RKO (cell line): ENCODE data around the gene NGF.

Source experiments
- DNase-seq: peaks from one replicate; pipeline ENCODE4 v3.0.0-alpha.2; 2016; ENCODE audit warnings: low spot score

The NGF gene

GRCh38 chr1:115280064-115280463 is 58.0 kb downstream of the NGF start:
- no peak for DNase-seq

GRCh38 chr1:115278211-115278610 is 59.8 kb downstream of the NGF start:
- DNase-seq = no peak

DNA sequence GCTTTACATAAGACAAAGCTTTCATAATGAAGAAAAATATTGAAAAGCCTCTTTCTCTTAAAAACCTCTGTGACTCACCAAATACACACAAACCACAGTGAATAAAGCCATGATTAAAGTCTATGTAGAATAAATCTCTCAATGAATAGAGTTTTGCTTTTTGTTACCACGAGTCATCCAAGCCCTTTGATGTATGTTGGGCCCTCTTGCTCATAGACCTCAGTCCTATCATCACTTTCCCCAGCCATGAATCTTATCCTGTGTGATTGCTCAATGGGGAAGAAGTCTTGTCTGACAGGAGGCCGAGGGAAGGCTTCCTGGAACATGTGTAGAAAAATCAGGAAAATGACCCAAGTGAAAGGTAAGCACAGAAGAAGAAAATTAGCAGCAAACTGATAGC is 60.8 kb downstream of the NGF start:
- no peak for DNase-seq

DNA sequence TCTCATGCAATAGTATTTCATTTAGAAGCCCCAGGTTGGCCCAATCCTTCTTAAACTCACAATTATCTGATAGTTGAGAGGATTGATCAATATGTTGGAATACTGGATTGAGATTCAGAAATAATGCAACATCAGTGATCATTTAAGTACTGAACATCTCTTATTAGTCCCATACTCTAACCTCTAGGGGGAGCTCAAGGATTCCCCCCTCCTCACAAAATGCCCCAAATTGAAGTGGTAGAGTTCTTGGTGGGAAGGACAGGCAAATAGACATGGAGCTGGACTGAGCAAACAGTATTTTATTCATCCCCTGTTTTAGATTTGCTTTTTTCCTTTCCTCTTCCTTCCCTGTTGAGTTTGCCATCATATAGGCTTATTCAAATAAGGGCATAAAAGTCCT is 62.8 kb downstream of the NGF start:
- peak; percentile 17 for DNase-seq

- no peak for DNase-seq
These were observed 63.6 kb downstream of the NGF start for GRCh38 chr1:115274467-115274866.

DNA sequence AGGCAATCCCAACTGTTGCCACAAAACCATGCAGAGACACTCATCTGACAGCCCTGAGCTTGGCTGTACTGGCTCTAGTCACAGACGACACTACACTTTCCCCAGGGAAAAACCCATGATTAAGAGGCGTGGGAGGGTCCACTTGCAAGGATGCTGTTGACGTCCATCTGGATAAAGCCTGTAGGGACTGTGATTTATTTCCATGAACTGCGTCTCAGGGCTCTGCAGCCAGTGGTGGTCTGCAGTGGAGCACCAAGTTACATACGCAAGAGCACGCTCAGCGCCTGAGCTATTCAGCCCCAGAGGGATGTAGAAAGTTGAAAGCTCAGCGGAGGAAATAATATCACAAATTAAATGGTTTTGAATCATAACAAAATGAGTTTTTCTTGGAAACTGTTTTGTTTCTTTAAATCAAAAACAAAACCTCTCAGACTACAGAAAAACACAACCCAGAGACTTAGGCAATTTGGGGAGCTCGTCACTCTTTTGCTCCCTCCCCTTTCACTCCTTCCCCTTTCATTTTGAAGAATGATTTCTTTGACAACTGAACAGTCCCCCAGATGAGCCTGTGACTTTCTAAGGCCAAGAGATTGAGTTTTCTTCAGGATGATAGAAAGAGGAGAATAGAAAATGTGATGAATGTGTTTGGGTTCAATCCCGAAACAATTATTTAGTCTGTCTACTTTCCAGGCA is 71.2 kb downstream of the NGF start:
- DNase-seq = no peak

- no peak for DNase-seq
These were observed 73.0 kb downstream of the NGF start for GRCh38 chr1:115265099-115265498.

DNA sequence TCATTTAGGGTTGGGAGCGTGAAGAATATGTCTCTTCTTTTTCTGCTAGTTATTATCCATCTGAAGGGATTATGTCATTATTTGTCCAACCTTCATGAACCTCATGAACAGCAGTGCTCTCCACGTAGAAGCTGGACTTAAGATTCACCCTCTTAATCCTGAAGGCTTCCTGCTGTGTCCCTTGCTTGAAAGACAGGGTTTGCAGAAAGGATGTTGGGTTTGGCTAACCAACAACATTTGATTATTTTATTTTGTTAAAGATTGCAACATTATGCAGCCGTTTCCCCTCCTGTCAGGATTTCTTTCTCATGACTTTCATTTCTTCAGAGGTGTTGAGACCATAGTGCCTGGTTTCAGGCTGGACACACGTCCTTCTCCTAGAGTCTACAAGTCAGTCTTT is 75.2 kb downstream of the NGF start:
- DNase-seq = no peak

DNA sequence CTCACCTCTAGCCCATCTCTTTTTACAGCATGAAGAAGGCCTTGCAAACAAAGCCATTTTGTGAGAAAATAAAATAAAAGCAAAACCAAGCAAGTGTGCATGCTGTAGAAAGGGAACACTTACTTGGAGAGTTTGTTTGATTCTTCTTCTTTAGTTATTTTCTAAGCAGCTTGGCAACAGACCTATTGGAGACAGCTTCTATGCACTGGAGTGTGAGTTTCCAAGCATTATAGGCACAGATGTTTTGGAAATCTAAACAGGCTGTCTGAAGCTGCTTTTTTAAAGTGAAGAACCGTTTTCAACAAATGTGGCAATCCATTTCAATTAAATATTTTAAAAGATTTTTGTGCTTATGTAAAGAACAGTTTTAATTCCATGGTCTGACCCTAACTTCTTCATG is 76.6 kb downstream of the NGF start:
- DNase-seq = no peak

DNA sequence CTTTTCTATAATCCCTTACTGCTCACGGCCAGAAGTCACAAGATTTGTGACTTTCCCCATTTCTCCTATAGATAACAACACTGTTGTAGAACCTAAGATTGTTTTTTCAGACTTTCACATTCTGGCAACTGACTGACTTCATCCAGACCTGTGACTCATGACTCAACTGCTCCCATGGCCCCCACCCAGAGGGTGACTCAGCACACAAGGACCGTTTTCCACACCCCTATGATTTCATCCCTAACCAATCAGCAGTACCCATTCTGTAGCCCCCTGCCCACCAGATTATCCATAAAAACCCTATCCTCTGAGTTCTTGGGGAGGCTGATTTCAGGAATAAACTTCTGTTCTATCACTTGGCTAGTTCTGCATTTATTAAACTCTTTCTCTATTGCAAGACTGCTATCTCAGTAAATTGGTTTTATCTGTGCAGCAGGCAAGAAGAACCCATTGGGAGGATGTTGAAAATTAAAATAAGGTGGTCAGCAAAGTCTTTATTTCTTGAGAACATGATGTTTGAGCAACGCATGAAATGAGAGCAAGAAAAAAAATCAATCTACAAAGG is 79.7 kb downstream of the NGF start:
- peak; percentile 41 for DNase-seq

GRCh38 chr1:115257591-115257990 is 80.5 kb downstream of the NGF start:
- DNase-seq = no peak

DNA sequence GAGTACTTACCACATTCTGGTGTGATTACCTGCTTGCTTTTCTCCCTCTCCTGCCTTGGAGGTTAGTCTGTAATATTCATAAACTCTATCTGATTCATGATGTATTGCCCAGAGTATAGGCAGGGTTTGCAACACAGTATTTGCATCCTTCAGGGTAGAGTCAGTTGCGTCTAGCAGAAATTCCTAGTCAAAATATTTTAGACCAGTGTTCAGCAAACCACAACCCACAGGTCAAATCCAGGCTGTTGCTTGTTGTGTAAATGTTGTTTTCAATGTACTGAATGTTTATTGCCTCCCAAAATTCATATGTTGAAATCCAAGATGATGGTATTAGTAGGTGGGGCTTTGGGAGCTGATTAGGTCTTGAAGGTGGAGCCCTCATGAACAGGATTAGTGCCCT is 82.9 kb downstream of the NGF start:
- no peak for DNase-seq

DNA sequence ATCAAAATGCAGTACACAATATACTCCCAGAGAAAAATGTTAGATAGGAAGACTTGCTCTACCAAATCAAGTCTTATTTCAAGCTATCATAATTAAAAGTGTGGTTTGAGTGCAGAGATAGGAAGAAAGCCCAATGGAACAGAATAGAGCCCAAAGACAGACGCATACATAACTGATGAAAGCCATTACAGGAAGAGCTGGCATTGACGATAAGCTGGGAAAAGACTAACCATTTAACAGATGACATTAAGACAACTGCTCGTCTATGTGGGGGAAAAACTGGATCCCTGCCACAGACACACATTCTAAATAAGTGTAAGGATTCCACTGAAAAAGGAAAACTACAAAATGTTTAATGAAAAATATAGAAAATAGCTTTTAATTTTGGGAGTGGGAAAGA is 85.5 kb downstream of the NGF start:
- DNase-seq = no peak

DNA sequence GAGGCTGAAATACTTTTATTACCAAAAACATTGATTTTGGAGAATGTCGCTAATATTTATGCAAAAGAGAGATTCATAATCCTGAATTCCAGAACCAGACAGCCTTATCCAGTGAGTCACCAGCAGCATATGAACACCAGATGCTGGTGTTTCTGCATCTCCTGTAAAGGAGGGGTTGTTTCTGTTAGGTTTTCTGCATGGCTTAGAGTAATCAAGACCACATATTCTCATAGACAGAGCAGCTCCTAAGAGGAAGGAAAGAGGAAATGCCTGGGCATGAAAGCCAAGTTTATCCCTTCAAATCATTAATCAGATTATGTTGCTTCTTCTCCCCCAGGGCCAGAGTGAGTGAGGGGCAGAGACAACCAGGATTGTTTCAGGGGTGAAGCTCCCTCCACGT is 86.2 kb downstream of the NGF start:
- no peak for DNase-seq

DNA sequence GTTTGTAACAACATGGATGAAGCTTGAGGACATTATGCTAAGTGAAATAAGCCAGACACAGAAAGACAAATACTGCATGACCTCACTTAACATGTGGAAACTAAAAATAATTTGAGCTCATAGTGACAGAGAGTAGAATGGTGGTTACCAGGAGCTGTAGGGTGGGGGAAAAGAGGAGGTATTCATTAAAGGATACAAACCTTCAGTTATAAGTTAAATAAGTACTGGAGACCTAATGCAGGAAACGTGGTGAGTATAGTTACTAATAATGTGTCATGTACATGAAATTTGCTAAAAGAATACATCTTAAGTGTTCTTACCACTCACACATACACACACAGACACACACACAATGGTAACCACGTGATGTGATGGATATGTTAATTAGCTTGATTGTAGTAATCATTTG is 86.7 kb downstream of the NGF start:
- no peak for DNase-seq

DNA sequence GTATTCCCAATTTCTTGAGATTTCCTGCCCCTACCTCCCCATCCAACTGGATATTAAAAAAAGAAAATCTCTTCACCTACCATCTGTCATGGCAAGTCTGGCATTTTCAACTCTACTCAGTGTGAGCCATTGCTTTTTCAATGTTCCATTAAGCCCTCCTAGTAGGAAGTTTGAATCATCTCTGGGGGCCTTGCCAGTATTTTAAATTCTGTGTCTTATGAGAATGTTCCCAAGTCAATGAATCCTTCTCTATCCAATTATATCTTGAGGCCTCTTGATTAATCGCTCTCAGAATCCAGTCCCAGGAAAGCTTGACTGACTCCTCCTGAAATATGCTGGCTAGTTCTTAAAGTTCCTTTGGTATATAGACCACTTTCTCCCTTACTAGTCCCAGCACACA is 91.5 kb downstream of the NGF start:
- no peak for DNase-seq

DNA sequence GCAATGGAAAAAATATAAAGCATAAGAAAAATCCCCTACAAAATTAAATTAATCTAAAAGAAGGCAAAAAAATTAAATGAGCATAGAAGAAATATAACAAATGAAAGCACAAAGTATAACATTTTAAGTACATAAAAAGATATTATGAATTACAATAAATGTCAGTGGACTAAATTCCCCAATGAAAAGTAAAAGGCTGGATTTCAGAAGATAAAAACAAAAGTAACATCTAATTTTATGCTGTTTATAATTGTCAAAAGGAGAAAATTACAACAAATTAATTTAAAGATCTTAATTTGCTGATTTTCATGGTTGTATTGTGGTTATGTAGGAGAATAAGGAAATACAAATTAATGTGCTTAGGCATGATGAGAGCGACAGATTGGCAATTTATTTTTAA is 92.8 kb downstream of the NGF start:
- no peak for DNase-seq

GRCh38 chr1:115242543-115242942 is 95.5 kb downstream of the NGF start:
- no peak for DNase-seq

DNA sequence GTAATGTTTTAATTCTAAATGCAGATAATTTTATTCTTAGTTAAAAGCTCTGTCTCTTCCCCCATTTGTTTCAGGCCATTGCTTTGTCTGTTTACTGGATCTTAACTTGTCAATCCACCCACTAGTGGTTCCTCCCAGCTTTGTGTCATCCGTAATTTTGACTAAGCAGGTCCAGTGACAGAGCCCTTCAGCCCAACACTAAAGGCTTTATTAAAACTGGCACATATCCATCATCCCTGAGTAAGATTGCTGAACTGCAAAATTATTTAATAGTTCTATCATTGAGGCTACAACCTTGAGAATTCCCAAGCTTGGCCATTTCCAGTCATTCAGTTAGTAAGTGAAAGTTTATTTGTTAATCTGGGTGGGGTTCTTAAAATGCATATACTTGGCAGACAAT is 96.7 kb downstream of the NGF start:
- no peak for DNase-seq

DNA sequence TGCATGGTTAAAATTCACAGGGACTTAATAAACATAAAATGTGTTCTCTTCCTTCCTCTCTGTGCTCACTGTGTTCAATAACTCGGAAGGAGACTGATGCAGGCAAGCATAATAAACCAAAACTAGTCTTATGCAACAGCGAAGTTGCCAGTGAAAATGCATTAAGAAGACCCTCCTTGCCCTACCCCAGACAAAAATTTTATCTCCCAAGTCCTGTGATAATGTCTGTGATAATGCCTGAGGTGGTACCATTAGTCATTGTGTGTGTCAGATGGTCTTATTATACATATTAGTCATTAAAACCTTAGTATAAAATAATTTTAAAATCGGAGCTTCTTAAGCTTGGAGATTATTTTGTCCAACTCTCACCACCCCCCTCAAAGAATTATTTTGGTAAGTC is 97.8 kb downstream of the NGF start:
- no peak for DNase-seq

DNA sequence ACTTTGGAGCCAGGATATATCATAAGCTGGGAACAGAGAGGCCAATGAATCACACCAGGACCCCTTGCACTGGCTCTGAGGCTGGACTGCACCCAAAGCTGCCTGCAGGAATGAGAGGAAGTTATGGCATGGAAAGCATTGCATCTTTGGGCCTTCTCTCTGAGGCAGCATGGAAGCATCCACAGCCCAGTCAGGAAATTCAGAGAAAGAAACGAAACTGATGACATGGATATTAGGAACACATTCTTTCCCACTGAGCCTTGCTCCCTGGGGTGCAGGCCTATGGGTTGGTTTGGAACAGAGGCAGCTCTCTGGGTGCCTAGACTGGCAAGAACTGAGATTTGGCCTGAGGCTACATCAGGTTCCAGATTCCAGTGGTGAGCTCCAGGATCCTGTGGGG is 98.6 kb downstream of the NGF start:
- DNase-seq = no peak

GRCh38 chr1:115239148-115239422 is 99.0 kb downstream of the NGF start:
- no peak for DNase-seq

DNA sequence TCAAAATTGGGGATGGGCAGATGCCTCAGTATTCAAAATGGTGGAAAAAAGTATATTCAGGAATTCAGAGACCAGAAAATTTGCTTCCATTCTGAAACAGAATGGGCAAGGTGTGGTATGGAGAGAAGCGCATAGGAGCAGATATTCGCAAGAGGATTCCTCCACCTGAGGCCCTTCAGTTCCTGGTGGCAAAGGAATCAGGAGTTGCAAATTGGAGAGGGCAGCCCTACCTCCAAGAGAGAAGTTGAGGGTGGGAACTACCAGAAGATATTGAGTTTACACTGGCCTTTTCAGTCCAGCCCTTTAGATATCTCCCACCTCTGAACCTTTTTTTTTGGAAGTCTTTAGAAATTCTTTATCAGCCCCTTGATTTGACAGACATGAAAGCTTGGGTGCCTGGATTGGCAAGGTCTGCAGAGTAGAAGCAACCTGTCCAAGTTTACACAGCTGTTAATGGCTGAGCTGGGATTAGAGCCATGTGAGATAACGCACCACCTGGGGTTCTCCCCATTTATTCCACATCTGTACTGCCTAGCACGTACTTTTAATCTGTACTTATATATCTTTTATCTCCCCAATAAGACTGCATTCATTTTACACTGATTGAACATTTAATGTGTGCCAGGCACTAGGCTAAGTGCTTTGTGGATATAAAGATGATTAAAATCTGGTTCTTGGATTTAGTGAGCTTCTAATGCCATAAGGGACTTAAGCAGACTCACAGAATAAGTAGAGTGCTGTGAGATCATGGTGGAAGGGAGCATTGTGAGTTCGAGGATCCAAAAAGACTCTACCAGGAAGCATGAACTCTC is 99.5 kb downstream of the NGF start:
- no peak for DNase-seq

GRCh38 chr1:115237507-115237906 is 100.5 kb downstream of the NGF start:
- DNase-seq = peak; percentile 8
